HEK293T (cell line): Measurements from ENCODE around the gene KRTAP4-9.

Experiments
- CTCF ChIA-PET: fragments of 350-600 bp; formaldehyde crosslinking; extraction: SDS; loops from one replicate; lab custom pipeline; 2021; ENCODE audit warnings: antibody characterized with exemption, inconsistent platforms; lab: Yijun Ruan, JAX
- POLR2A ChIA-PET: fragments of 350-600 bp; formaldehyde crosslinking; extraction: SDS; loops from one replicate; lab custom pipeline; 2020; ENCODE audit warnings: antibody characterized with exemption, inconsistent platforms; lab: Yijun Ruan, JAX
- DNase-seq: peaks from one replicate; pipeline ENCODE4 v3.0.0; 2012; ENCODE audit warnings: mixed read lengths; ENCODE audit errors: extremely low spot score
- ARNT ChIP-seq: fragments of 450-650 bp; IDR thresholded peaks from 2 replicates; pipeline ENCODE4 v1.6.1; 2017; ENCODE audit warnings: mild to moderate bottlenecking
- BHLHE40 ChIP-seq: fragments of 450-650 bp; IDR thresholded peaks from 2 replicates; pipeline ENCODE4 v1.6.1; 2016; ENCODE audit warnings: mild to moderate bottlenecking, moderate library complexity, borderline replicate concordance
- CTBP1 ChIP-seq: fragments of 450-650 bp; IDR thresholded peaks from 2 replicates; pipeline ENCODE4 v1.6.1; 2016; ENCODE audit warnings: borderline replicate concordance
- ELF4 ChIP-seq: fragments of 450-650 bp; IDR thresholded peaks from 2 replicates; pipeline ENCODE4 v1.6.1; 2017; ENCODE audit warnings: antibody characterized with exemption
- FOXA1 ChIP-seq: fragments of 450-650 bp; IDR thresholded peaks from 2 replicates; pipeline ENCODE4 v1.6.1; 2016; ENCODE audit warnings: mild to moderate bottlenecking
- FOXK2 ChIP-seq: fragments of 450-650 bp; IDR thresholded peaks from 2 replicates; pipeline ENCODE4 v1.6.1; 2016; ENCODE audit warnings: mild to moderate bottlenecking
- FOXM1 ChIP-seq: fragments of 450-650 bp; IDR thresholded peaks from 2 replicates; pipeline ENCODE4 v1.6.1; 2017; ENCODE audit warnings: mild to moderate bottlenecking, borderline replicate concordance
- HDGF ChIP-seq: fragments of 450-650 bp; IDR thresholded peaks from 2 replicates; pipeline ENCODE4 v1.6.1; 2017; ENCODE audit warnings: antibody characterized with exemption, borderline replicate concordance
- L3MBTL2 ChIP-seq: fragments of 450-650 bp; conservative IDR thresholded peaks from 2 replicates; pipeline ENCODE4 v1.6.1; 2016; ENCODE audit warnings: mild to moderate bottlenecking
- LEF1 ChIP-seq: fragments of 450-650 bp; IDR thresholded peaks from 2 replicates; pipeline ENCODE4 v1.6.1; 2017; ENCODE audit warnings: mild to moderate bottlenecking, borderline replicate concordance
- NFRKB ChIP-seq: fragments of 450-650 bp; IDR thresholded peaks from 2 replicates; pipeline ENCODE4 v1.6.1; 2016; ENCODE audit warnings: mild to moderate bottlenecking, moderate library complexity
- PKNOX1 ChIP-seq: fragments of 450-650 bp; IDR thresholded peaks from 2 replicates; pipeline ENCODE4 v1.6.1; 2016
- SP1 ChIP-seq: fragments of 450-650 bp; IDR thresholded peaks from 2 replicates; pipeline ENCODE4 v1.6.1; 2017
- SUZ12 ChIP-seq: fragments of 450-650 bp; IDR thresholded peaks from 2 replicates; pipeline ENCODE4 v1.6.1; 2016; ENCODE audit warnings: mild to moderate bottlenecking
- TARDBP ChIP-seq: fragments of 450-650 bp; IDR thresholded peaks from 2 replicates; pipeline ENCODE4 v1.6.1; 2016
- ZNF384 ChIP-seq: fragments of 450-650 bp; IDR thresholded peaks from 2 replicates; pipeline ENCODE4 v1.6.1; 2016

KRTAP4-9 gene

GRCh38 chr17:41153856-41154255, 48.7 kb downstream of the KRTAP4-9 start:
- CTCF ChIA-PET = interaction anchor here (0.6 kb wide), 1 partner anchor 294 kb away, joined by 3 read pairs; no protein-coding TSS in a partner anchor
- DNase-seq = no peak
- POLR2A ChIA-PET = no interaction called here
- TF ChIP-seq PKNOX1 (no peak), BHLHE40 (no peak), FOXA1 (no peak), NFRKB (no peak), L3MBTL2 (no peak), ARNT (no peak), HDGF (no peak), SUZ12 (no peak), TARDBP (no peak), LEF1 (no peak), FOXK2 (no peak), ZNF384 (no peak), SP1 (no peak), CTBP1 (no peak), FOXM1 (no peak), ELF4 (no peak)
